GM23248 (cell line): ENCODE data around the gene CTSW.
"Not testable (repeated sequence)": the region's sequence is repeated elsewhere in the genome, so short reads cannot be mapped to it uniquely, and the experiment has no call there.

Experiments used
- EZH2 ChIP-seq: fragments of 200-600 bp; sonication (generic); IDR thresholded peaks from 2 replicates; pipeline ENCODE4 v1.6.1; 2018; ENCODE audit warnings: antibody characterized with exemption, mild to moderate bottlenecking; ENCODE audit not compliant: insufficient read depth, poor library complexity, severe bottlenecking
- EZH2phosphoT487 ChIP-seq: fragments of 200-600 bp; sonication (generic); IDR thresholded peaks from 2 replicates; pipeline ENCODE4 v1.6.1; 2018; ENCODE audit warnings: antibody characterized with exemption, moderate library complexity, mild to moderate bottlenecking, low read depth; ENCODE audit not compliant: insufficient read depth

DNA sequence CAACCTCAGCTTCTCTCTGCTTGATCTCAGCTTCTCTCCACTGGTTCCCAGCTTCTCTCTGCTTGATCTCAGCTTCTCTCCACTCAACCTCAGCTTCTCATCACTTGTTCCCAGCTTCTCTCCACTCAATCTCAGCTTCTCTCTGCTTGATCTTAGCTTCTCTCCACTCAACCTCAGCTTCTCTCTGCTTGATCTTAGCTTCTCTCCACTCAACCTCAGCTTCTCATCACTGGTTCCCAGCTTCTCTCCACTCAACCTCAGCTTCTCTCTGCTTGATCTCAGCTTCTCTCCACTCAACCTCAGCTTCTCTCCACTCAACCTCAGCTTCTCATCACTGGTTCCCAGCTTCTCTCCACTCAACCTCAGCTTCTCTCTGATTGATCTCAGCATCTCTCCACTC, 47.4 kb upstream of the CTSW start:
- TF ChIP-seq EZH2phosphoT487, EZH2: not testable (repeated sequence)
